ENCODE measurements around the gene APOBEC3B. TPM values are rescaled to one million over a fixed set of nuclear protein-coding genes. Genes with fewer than 3 reads are reported as not detected.
"Not testable (repeated sequence)": the region's sequence is repeated elsewhere in the genome, so short reads cannot be mapped to it uniquely, and the experiment has no call there.

The APOBEC3B gene
- total RNA-seq, 1 experiment from 2014 or later = 11.3 TPM

DNA sequence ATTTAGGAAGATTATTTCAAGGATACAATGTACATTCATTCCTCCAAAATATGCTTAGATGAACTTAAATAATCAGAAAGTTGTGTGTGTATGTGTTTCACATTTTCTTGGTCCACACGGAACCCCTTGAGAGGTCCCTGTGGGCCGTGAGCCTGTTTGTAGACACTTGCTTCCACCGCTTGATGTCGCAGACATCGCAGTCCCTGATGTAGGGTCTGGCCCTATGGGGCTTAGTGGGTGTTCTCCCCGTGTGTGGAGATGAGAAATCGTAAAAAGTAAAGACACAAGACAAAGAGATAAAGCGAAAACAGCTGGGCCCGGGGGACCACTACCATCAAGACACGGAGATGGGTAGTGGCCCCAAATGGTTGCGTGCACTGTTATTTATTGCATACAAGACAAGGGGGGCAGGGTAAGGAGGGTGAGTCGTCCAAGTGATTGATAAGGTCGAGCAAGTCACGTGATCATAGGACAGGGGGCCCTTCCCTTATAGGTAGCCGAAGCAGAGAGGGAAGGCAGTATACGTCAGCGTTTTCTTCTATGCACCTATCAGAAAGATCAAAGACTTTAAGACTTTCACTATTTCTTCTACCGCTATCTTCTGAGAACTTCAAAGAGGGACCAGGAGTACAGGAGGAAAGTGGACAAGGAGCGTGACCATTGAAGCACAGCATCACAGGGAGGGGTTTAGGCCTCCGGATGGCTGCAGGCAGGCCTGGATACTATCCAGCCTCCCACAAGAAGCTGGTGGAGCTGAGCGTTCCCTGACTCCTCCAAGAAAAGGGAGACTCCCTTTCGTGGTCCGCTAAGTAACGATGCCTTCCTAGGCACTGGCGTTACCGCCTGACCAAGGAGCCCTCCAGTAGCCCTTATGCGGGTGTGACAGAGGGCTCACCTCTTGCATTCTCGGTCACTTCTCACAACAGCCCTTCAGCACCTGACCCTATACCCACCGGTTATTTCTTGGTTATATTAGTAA is 30.7 kb downstream of the APOBEC3B start:
- Histone ChIP-seq H3K79me2 (ENCODE audit: low read length) (peaks cover 32% of the 10 kb centered on the region), H3K9me3 (ENCODE audit: low read length) (no peaks in the 10 kb centered on the region), H3K9ac (ENCODE audit: low read length) (no peak overlapping the region), H4K20me1 (ENCODE audit: low read length) (no peaks in the 10 kb centered on the region), H3K27ac (ENCODE audit: low read length) (no peak overlapping the region), H3K4me2 (ENCODE audit: low read length) (no peak overlapping the region), H3K36me3 (ENCODE audit: low read depth, low read length) (no peaks in the 10 kb centered on the region), H3K27me3 (ENCODE audit: low read length) (no peaks in the 10 kb centered on the region), H3K4me1 (ENCODE audit: insufficient read depth, low read length) (peaks cover 7% of the 10 kb centered on the region; the same call in 1 of the 2 replicates), H3F3A (ENCODE audit: low read length, unreplicated experiment) (no peaks in the 10 kb centered on the region), H3K9me2 (replicated peaks; ENCODE audit: low read length) (no peaks in the 10 kb centered on the region), H3K4me3 (ENCODE audit: low read length) (no peak overlapping the region), H2AFZ (ENCODE audit: low read length) (no peak overlapping the region)
- ChIA-PET POLR2A (ENCODE audit: unreplicated experiment) (no interaction called here), CTCF (no interaction called here)
- intact Hi-C loops (cut with micrococcal nuclease) = no loop called here
- no peak for TF ChIP-seq EZH2 (IDR thresholded peaks at IDR 0.05; ENCODE audit: low read length, unreplicated experiment)
- no peak for TF ChIP-seq EZH2phosphoT487 (IDR thresholded peaks at IDR 0.05; ENCODE audit: borderline replicate concordance, low read length)
- TF ChIP-seq, protein P1, sequence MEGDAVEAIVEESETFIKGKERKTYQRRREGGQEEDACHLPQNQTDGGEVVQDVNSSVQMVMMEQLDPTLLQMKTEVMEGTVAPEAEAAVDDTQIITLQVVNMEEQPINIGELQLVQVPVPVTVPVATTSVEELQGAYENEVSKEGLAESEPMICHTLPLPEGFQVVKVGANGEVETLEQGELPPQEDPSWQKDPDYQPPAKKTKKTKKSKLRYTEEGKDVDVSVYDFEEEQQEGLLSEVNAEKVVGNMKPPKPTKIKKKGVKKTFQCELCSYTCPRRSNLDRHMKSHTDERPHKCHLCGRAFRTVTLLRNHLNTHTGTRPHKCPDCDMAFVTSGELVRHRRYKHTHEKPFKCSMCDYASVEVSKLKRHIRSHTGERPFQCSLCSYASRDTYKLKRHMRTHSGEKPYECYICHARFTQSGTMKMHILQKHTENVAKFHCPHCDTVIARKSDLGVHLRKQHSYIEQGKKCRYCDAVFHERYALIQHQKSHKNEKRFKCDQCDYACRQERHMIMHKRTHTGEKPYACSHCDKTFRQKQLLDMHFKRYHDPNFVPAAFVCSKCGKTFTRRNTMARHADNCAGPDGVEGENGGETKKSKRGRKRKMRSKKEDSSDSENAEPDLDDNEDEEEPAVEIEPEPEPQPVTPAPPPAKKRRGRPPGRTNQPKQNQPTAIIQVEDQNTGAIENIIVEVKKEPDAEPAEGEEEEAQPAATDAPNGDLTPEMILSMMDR (conservative IDR thresholded peaks at IDR 0.05; ENCODE audit: low read depth, low read length) = no peak
- ATAC-seq = no peak
- BruUV-seq (replicated peaks) = no TSS peak
- DNase-seq = no peak

DNA sequence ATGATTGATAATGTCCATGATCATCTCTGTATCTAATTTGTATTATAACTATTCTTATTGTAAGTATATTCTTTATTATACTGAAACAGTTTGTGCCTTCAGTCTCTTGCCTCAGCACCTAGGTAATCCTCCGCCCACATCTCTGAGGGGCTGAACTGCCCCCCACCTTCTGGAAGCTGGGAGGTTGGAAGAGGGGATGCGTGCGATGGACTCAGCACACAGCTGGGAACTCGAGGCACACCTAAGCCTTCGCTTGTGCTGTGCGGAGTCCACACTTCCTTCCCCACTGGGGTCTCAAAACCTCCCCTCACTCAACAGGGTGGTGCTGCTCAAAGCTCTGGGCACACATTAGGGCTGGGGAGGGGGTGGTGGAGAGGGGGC is 31.4 kb downstream of the APOBEC3B start:
- H3K4me3 ChIP-seq (ENCODE audit: low read length) = peak overlapping the region; percentile 91; the same call in 1 of the 2 replicates
- peak overlapping the region; percentile 90 for H3K4me2 ChIP-seq (ENCODE audit: low read length)
- H2AFZ ChIP-seq (ENCODE audit: low read length); H3K9me3 ChIP-seq (ENCODE audit: low read length); intact Hi-C loops (cut with micrococcal nuclease); ATAC-seq; H3K9me2 ChIP-seq (replicated peaks; ENCODE audit: low read length); H3K4me1 ChIP-seq (ENCODE audit: insufficient read depth, low read length); H4K20me1 ChIP-seq (ENCODE audit: low read length); H3F3A ChIP-seq (ENCODE audit: low read length, unreplicated experiment); H3K27me3 ChIP-seq (ENCODE audit: low read length); POLR2A ChIA-PET (ENCODE audit: unreplicated experiment); H3K36me3 ChIP-seq (ENCODE audit: low read depth, low read length); CTCF ChIA-PET; DNase-seq: not testable (repeated sequence)
- H3K27ac ChIP-seq (ENCODE audit: low read length) = peak overlapping the region; percentile 72
- BruUV-seq (replicated peaks) = TSS peak; percentile 95
- peaks cover 32% of the 10 kb centered on the region for H3K79me2 ChIP-seq (ENCODE audit: low read length)
- H3K9ac ChIP-seq (ENCODE audit: low read length) = peak overlapping the region; percentile 85; the same call in 1 of the 2 replicates

DNA sequence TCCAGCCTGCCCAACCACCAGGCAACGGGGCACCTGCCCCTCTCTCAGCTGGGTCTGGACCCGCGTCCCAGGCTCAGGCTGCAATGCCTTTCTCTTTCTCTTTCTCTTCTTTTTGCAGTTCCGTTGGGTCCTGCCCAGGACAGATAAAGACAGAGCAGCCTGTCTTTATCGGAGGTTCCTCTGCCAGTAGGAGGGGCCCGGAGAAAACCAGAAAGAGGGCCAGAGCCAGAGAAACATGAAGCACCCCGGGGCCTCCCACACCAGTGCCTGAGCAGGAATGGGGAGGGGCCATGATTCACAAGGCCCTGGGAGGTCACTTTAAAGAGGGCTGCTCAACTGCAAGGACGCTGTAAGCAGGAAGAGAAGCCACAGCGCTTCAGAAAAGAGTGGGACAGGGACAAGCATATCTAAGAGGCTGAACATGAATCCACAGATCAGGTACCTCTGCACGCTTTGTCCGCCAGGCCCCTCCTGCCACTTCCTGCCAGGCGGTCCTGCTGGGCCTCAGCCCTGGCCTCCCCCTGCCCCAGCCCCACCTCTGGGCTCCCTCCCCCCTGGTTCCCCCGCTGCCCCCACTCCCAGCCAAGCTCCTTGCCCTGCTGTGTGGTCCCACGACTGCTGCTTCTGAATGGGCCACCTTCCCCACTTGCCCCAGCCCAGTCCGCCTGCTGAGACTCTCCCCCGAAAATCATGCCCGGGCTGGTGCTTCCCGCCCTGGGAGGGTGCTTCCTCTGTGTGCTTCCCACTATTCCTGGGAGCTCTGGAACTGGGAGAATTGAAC is 32.0 kb downstream of the APOBEC3B start, which contains the start of gene APOBEC3C:
Gene APOBEC3C (plus strand): TSS at position 316 of the 781 bp plus-strand sequence. CDS start 106 bp downstream, at position 422.
- BruUV-seq (replicated peaks) = no TSS peak
- TF ChIP-seq, protein P1 (conservative IDR thresholded peaks at IDR 0.05; ENCODE audit: low read depth, low read length) = peak; percentile 18; the same call in 1 of the 2 replicates
- no peak for TF ChIP-seq EZH2 (IDR thresholded peaks at IDR 0.05; ENCODE audit: low read length, unreplicated experiment)
- peak within 1 kb of the TSS; percentile 72 for H3K27ac ChIP-seq (ENCODE audit: low read length)
- H3K4me2 ChIP-seq (ENCODE audit: low read length) = peak within 1 kb of the TSS; percentile 90
- H2AFZ ChIP-seq (ENCODE audit: low read length) = peak within 1 kb of the TSS; percentile 64
- H3K27me3 ChIP-seq (ENCODE audit: low read length) = no peaks in the 10 kb centered on the region
- 0 out of 2 replicates have a peak, but pooled peaks cover 3% of the 10 kb centered on the region for H3K36me3 ChIP-seq (ENCODE audit: low read depth, low read length)
- peaks cover 7% of the 10 kb centered on the region; the same call in 1 of the 2 replicates for H3K4me1 ChIP-seq (ENCODE audit: insufficient read depth, low read length)
- H3K79me2 ChIP-seq (ENCODE audit: low read length) = peaks cover 32% of the 10 kb centered on the region
- H3F3A ChIP-seq (ENCODE audit: low read length, unreplicated experiment) = no peaks in the 10 kb centered on the region
- intact Hi-C loops (cut with micrococcal nuclease) = loop anchor here (2.0 kb wide), 2 partner anchors 53 to 77 kb away; no protein-coding TSS in a partner anchor
- H3K4me3 ChIP-seq (ENCODE audit: low read length) = peak within 1 kb of the TSS; percentile 91
- no peaks in the 10 kb centered on the region for H4K20me1 ChIP-seq (ENCODE audit: low read length)
- POLR2A ChIA-PET (ENCODE audit: unreplicated experiment) = no interaction called here
- H3K9me3 ChIP-seq (ENCODE audit: low read length) = no peaks in the 10 kb centered on the region
- H3K9ac ChIP-seq (ENCODE audit: low read length) = peak within 1 kb of the TSS; percentile 85
- no peaks in the 10 kb centered on the region for H3K9me2 ChIP-seq (replicated peaks; ENCODE audit: low read length)
- CTCF ChIA-PET = no interaction called here
- DNase-seq (peak; percentile 85), ATAC-seq (peak; percentile 92)

DNA sequence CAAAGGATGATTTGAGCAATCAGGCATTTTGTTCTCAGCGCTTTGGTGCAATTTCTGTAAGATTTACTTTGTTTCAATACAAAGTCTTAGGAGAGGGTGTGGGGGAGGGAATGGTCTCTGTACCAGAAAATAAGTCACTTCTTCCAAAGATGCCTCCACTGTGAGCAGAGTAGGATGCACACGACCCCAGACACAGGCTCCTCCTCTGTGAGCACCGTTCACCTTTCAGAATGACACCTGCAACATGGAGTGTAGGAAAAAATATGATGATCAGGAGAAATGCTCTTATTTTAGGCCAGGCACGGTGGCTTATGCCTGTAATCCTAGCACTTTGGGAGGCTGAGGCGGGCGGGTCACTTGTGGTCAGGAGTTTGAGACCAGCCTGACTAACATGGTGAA is 32.6 kb downstream of the APOBEC3B start:
- H3K27me3 ChIP-seq (ENCODE audit: low read length); DNase-seq; CTCF ChIA-PET; H3K9me3 ChIP-seq (ENCODE audit: low read length); H4K20me1 ChIP-seq (ENCODE audit: low read length); ATAC-seq; H3F3A ChIP-seq (ENCODE audit: low read length, unreplicated experiment); H3K9me2 ChIP-seq (replicated peaks; ENCODE audit: low read length); POLR2A ChIA-PET (ENCODE audit: unreplicated experiment); H3K36me3 ChIP-seq (ENCODE audit: low read depth, low read length); H3K4me1 ChIP-seq (ENCODE audit: insufficient read depth, low read length): not testable (repeated sequence)
- H3K27ac ChIP-seq (ENCODE audit: low read length) = peak overlapping the region; percentile 72
- TSS peak; percentile 44 for BruUV-seq (replicated peaks)
- H3K79me2 ChIP-seq (ENCODE audit: low read length) = peaks cover 32% of the 10 kb centered on the region
- peak overlapping the region; percentile 85 for H3K9ac ChIP-seq (ENCODE audit: low read length)
- H3K4me2 ChIP-seq (ENCODE audit: low read length) = peak overlapping the region; percentile 90
- H3K4me3 ChIP-seq (ENCODE audit: low read length) = peak overlapping the region; percentile 91
- intact Hi-C loops (cut with micrococcal nuclease) = loop anchor here (2.0 kb wide), 2 partner anchors 52 to 76 kb away; no protein-coding TSS in a partner anchor
- peak overlapping the region; percentile 64 for H2AFZ ChIP-seq (ENCODE audit: low read length)

Measured in PC-3 (cell line).